ENCODE measurements around the gene STK32B.

The STK32B gene

GRCh38 chr4:5160668-5161067 is 109.4 kb downstream of the STK32B start:
- no peak overlapping the region for H2AFZ ChIP-seq
- H3K27ac ChIP-seq: no peak overlapping the region
- H3K79me2 ChIP-seq: no peaks in the 10 kb centered on the region
- H3K36me3 ChIP-seq (ENCODE audit: control insufficient read depth, insufficient read depth, low read length): no peaks in the 10 kb centered on the region
- H3K4me1 ChIP-seq: no peaks in the 10 kb centered on the region
- H3K9me3 ChIP-seq (ENCODE audit: control insufficient read depth, low read length): no peaks in the 10 kb centered on the region
- TF ChIP-seq CTCF (IDR thresholded peaks at IDR 0.05): no peak
- H3K4me3 ChIP-seq (ENCODE audit: low read depth, low read length): no peak overlapping the region
- no peaks in the 10 kb centered on the region for H3K27me3 ChIP-seq (ENCODE audit: control insufficient read depth, insufficient read depth, low read length)
- H3K9ac ChIP-seq: no peak overlapping the region
- H3K4me2 ChIP-seq (ENCODE audit: low read length): no peak overlapping the region

- Histone ChIP-seq H3K36me3 (ENCODE audit: control insufficient read depth, insufficient read depth, low read length) (no peaks in the 10 kb centered on the region), H3K4me2 (ENCODE audit: low read length) (no peak overlapping the region), H2AFZ (no peak overlapping the region), H3K4me3 (ENCODE audit: low read depth, low read length) (no peak overlapping the region), H3K27ac (no peak overlapping the region), H3K9me3 (ENCODE audit: control insufficient read depth, low read length) (no peaks in the 10 kb centered on the region), H3K4me1 (no peaks in the 10 kb centered on the region), H3K27me3 (ENCODE audit: control insufficient read depth, insufficient read depth, low read length) (no peaks in the 10 kb centered on the region), H3K9ac (no peak overlapping the region), H3K79me2 (no peaks in the 10 kb centered on the region)
- no peak for TF ChIP-seq CTCF (IDR thresholded peaks at IDR 0.05)
Observed at GRCh38 chr4:5162909-5163508, 111.7 kb downstream of the STK32B start.

- no peak overlapping the region for H3K4me2 ChIP-seq (ENCODE audit: low read length)
- no peak overlapping the region for H3K4me3 ChIP-seq (ENCODE audit: low read depth, low read length)
- H3K9me3 ChIP-seq (ENCODE audit: control insufficient read depth, low read length): no peaks in the 10 kb centered on the region
- H3K79me2 ChIP-seq: no peaks in the 10 kb centered on the region
- H3K4me1 ChIP-seq: no peaks in the 10 kb centered on the region
- H3K27ac ChIP-seq: no peak overlapping the region
- no peak overlapping the region for H3K9ac ChIP-seq
- no peaks in the 10 kb centered on the region for H3K36me3 ChIP-seq (ENCODE audit: control insufficient read depth, insufficient read depth, low read length)
- TF ChIP-seq CTCF (IDR thresholded peaks at IDR 0.05): no peak
- H2AFZ ChIP-seq: no peak overlapping the region
- H3K27me3 ChIP-seq (ENCODE audit: control insufficient read depth, insufficient read depth, low read length): no peaks in the 10 kb centered on the region
Observed at GRCh38 chr4:5164221-5164912, 113.1 kb downstream of the STK32B start.

GRCh38 chr4:5165420-5166369 is 114.4 kb downstream of the STK32B start:
- H3K36me3 ChIP-seq (ENCODE audit: control insufficient read depth, insufficient read depth, low read length): no peaks in the 10 kb centered on the region
- H3K4me1 ChIP-seq: no peaks in the 10 kb centered on the region
- H3K27ac ChIP-seq: no peak overlapping the region
- H3K9ac ChIP-seq: no peak overlapping the region
- no peaks in the 10 kb centered on the region for H3K79me2 ChIP-seq
- no peak overlapping the region for H3K4me2 ChIP-seq (ENCODE audit: low read length)
- H3K9me3 ChIP-seq (ENCODE audit: control insufficient read depth, low read length): no peaks in the 10 kb centered on the region
- no peaks in the 10 kb centered on the region for H3K27me3 ChIP-seq (ENCODE audit: control insufficient read depth, insufficient read depth, low read length)
- no peak for TF ChIP-seq CTCF (IDR thresholded peaks at IDR 0.05)
- no peak overlapping the region for H2AFZ ChIP-seq
- no peak overlapping the region for H3K4me3 ChIP-seq (ENCODE audit: low read depth, low read length)
